Upper lobe of left lung (tissue), 4 donors: ENCODE results near the gene SLC30A1.

ENCODE experiments used
- POLR2A ChIP-seq, 4 donors: fragments of 450-650 bp; IDR thresholded peaks; one replicate each; pipeline ENCODE4 v1.5.1; 2016 to 2017; ENCODE audit warnings: antibody characterized with exemption in 4 of 4, mild to moderate bottlenecking in 2 of 4
- TF ChIP-seq, protein P1 (sequence below), 6 experiments: fragments of 450-650 bp in 4 of 6; fragments of 200-600 bp in 2 of 6; sonication (generic) in 2 of 6; IDR thresholded peaks; one replicate each; pipeline ENCODE4 v1.5.1; 2016 to 2019; ENCODE audit warnings: antibody characterized with exemption in 6 of 6

DNA sequence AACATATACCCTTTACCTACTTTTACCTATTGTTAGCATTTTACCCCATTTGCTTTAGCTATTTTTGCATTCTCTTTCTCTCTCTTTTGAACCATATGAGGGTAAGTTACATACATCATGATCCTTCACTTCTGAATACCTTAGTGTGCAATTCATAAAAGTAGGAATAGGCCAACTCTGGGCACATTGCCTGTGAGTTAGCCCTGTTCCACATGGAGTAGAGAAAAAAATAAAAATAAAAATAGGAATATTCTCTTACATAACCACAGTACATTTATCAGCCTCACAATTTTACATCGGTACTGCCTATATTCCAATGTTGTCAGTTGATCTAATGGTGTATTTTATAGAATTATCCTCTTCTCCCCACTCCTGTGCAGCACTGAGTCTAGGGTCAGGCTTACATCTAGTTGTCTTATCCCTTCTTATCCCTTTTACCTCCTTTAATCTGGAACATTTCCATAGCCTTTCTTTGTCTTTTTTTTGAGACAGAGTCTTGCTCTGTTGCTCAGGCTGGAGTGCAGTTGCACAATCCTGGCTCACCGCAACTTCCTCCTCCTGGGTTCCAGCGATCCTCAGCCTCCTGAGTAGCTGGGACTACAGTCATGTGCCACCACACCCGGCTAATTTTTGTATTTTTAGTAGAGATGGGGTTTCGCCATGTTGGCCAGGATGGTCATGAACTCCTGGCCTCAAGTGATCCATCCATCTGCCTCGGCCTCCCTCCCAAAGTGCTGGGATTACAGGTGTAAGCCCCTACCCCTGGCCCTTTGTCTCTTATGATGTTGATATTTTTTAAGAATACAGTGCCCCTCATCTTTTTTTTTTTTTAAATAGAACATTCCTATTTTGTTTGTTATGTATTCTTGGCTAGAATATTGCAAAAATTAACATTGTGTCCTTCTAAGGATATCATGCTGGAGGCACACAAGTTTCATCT lies 11.1 kb upstream of the SLC30A1 start:
- TF ChIP-seq, protein P1, sequence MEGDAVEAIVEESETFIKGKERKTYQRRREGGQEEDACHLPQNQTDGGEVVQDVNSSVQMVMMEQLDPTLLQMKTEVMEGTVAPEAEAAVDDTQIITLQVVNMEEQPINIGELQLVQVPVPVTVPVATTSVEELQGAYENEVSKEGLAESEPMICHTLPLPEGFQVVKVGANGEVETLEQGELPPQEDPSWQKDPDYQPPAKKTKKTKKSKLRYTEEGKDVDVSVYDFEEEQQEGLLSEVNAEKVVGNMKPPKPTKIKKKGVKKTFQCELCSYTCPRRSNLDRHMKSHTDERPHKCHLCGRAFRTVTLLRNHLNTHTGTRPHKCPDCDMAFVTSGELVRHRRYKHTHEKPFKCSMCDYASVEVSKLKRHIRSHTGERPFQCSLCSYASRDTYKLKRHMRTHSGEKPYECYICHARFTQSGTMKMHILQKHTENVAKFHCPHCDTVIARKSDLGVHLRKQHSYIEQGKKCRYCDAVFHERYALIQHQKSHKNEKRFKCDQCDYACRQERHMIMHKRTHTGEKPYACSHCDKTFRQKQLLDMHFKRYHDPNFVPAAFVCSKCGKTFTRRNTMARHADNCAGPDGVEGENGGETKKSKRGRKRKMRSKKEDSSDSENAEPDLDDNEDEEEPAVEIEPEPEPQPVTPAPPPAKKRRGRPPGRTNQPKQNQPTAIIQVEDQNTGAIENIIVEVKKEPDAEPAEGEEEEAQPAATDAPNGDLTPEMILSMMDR (IDR thresholded peaks at IDR 0.05), result no peak
- TF ChIP-seq POLR2A (IDR thresholded peaks at IDR 0.05), result no peak
